Fibroblast of peridontal ligament (primary cell): ENCODE measurements around the gene ANKH.

ENCODE experiments used
- DNase-seq: peaks from one replicate; pipeline ENCODE4 v3.0.0-alpha.2; 2010; ENCODE audit errors: extremely low read depth

The ANKH gene

DNA sequence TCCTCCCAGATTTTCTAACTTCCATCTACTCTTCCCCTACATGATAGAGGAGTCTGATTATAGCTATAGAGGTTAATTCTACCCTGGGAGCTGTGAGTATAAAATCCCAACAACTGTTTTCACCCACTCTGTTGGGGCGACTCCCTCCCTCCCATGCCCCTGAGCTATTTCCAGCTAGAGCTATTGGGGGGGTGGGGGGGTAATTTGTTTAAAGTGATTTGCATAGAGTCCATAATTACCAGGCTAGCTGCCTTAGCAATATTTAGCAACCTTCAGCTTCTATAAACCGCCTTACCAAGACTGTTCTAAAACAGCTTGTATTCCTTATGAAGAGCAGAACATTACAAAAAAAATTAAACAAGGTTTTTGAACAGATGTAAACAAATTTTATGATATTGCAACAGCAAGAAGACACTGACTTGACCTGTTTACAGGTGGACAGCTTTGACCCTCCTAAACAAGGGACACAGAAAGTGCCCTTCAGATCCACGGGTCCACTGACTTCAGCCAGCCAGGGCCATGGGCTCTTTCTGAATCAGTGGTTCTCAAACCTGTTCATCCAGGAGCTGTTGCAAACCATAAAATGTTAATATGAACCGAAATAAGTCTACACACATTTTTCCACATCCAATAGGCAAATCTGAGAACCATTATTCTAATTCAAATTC lies 108.9 kb downstream of the ANKH start:
- no peak for DNase-seq

DNA sequence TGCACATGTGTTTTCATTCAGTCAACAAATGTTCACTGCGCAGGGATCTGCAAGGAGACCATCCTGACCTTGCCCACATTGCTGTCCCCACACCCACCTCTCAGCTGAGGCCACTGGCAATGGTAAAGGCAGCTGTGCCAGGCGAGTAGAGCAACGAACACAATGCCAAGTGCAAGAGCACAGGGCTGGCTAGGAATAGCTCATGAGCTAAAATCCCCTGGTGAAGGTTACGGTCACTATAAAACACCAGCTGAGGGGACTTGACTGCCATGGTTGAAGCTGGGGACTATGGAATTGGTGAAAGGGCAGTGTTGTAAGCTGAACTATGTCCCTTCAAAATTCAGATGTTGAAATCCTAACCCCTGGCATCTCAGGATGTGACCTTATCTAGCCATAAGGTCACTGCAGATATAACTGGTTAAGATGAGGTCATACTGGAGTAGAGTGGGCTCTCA lies 111.0 kb downstream of the ANKH start:
- no peak for DNase-seq

DNA sequence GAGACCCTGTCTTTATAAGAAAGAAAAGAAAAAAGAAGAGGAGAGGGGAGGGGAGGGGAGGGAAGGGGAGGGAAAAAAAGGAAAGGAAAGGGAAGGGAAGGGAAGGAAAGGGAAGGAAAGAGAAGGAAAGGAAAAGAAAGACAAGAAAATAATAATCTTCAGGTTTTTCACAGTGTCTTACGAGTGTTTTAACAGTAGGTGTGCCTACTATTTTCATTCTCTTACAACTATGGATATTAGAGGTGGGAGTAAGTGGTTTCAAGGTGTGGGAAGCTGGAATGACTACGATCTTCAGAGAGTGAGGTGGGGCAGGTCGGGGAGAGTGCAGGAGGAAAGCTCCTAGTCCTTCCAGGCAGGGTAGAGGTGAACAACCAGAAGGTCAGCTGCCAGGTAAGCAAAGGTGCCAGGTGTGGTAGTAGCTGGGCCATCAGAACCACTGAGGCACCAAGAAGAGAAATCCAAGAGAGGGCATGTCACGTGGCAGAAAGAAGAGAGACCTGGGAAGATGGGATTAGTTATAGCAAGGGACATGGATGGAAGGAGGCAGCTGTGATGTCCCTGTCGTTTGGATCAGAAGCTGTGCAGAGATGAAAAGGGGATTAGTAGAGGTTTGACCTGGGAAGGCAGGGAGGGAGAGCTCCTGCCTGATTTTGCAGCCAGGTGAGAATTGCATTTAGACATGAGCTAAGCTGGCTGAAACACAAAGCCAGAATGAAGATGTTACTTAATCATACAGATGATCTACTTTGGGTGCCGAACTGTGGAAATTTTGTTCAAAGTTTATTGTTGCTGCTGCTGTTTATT lies 111.6 kb downstream of the ANKH start:
- no peak for DNase-seq

DNA sequence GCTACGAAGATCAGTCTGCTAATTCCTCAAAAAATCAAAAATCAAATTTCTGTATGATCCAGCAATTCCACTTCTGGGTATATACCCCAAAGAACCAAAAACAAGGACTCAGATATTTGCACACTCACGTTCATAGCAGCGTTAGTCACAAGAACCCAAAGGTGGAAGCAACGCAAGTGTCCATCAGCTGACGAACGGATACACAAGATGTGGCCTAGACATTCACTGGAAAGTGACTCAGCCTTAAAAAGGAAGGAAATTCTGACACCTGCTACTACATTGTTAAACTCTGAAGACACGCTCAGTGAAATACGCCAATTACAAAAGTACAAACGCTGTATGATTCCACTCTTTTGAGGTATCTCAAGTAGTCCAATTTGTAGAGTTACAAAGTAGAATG lies 113.7 kb downstream of the ANKH start:
- DNase-seq, result no peak

DNA sequence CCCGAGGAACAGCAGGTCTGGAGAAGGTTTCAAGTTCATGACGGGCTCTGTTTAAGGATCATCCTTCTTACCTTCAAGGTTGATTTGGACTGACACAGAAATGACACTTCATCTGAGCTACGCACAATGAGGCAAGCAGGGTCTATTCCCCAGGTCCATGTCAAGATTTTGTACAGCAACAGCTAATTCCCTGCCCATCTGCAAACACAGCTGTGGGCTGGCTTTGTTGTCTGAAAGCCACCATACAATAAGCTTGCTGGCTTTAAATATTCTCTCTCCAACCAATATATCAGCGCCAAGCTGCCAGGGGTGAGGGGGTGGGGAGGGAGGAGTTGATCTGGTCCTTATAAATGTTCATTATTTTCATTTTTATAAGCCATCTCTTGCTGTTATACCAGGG lies 115.1 kb downstream of the ANKH start:
- DNase-seq, result no peak

DNA sequence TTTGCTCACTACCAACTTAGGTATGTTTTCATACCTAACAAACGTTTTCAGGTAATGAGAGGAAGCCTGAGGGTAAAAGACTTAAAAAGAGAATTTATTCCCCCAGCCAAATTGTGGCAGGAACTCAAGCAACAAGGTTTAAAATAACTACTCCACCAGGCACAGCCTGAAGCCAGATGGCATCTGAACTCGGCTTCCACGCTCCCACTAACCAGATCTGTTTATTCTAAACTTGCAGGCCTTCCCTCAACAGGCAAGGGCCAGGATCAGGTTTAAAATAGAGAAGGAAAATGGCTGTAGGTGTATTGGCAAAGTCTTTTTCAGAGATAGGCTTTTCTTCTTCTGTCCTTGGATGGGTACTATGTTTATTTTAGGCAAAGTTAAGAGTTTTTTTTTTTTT lies 117.6 kb downstream of the ANKH start:
- peak; percentile 32 for DNase-seq

DNA sequence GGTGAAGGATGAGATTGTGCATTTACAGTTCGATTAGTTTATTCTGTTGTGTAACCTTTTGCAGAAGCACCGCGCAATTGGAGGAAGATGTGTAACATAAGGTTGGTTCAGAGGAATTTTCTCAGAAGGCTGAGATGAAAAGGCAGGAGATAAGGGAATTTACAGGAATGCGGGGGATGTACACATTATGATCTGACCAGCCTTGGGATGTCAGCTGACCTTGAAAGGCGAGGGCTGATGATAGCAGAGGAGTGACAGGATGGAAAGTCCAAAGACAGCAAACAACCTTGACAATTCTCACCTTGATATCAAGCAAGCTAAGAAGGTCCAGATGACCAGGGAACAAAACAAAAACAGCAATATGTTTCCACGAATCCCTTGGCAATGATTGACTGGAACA lies 118.3 kb downstream of the ANKH start:
- no peak for DNase-seq

DNA sequence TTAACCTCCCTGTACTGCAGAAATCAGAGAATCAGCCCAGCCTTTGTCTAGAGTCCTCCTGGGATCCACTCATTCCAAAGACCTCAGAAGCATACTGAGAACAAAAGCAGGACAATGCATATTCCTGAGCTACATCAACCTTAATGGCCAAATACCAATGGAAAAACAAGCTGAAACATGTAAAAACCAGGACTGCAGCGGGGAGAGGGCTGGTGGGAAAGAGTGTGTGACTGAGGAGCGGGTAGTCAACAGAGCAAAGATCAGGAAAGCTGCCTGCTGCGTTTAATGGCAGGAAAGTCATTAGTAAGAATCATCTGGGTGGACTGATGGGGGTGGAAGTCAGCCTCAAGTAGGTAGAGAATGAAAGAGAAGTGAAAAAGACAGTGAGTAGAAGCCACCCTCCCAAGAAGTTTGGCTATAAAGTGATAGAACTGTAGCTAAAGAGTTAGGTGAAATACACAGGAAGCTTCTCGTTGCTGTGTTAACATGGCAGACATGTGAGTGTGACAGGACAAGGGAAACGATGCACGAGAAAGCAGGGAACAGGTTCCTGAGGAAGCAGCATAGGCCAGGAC lies 119.0 kb downstream of the ANKH start:
- no peak for DNase-seq

DNA sequence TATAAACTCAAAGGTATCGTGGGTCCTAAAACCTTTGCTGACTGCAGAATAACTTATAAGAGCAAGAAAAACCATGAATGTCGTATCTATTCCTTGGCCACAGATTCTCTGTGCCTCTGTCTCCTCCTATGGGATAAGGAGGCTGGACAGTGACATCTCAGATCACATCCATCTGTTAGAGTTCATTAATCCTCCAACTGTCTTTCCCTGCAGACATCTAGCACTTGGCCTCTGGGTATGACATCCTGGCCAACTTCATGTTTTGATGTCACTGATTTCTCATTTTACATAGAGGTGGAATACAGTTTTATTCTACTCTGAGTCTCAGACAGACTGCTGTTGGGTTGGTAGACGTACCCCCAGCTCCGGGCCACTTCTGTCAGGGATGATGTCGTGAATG lies 120.9 kb downstream of the ANKH start:
- no peak for DNase-seq

DNA sequence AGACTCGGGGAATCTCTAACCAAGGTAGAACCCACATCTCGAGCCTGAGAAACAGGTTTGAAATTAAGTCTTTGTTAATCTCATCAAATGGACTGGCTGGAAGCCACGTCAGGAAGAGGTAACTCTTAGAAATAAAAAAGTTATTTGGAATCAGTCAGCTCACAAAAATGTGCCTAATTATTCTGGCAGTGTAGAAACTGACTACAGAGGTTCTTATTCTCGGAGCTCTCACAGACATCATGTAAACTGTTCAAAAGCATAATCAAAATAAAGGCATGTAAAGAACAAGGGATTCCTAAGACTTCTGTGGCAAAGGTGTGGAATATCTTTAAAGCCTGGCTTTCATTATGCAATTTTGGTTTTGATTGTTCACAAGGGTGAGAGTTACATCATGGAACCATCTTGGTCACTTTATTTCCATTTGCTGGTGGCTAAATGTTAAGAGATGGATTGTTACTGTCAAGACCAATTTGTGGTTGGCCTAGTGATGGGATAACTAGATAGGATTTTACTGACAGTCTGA lies 121.9 kb downstream of the ANKH start:
- no peak for DNase-seq

DNA sequence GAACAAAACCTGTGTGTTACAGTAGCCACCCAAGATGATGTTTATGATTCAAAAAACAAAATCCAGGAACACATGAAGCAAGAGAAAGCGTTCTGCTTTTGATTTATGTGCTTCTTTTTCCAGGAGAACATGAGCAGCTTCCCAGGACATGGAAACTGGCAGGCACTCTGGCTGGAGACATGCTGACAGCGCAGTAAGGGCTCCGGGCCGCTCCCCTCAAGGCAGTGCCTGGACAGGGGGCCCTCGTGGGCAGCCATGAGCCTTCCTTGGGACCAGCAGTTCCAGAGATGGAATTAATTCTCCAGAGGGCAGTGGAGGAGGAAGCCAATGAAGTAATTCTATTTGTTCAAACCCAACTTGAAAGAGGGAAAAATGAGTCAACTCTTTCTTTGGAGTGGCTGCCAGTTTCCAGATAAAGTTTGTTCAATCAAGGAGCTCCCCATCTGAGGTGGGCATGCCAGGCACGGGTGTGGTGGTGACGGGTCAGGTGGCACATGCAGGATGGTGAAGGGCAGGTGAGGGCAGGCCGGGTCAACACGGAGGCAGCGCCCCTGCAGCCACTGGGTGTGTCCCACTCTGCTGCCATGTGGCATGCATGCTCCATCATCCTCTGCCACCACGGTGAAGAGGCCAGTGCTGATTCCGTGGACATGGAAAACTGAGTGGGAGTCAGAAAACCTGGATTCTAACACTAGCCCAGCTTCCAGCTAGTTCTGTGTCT lies 123.2 kb downstream of the ANKH start:
- DNase-seq, result no peak

DNA sequence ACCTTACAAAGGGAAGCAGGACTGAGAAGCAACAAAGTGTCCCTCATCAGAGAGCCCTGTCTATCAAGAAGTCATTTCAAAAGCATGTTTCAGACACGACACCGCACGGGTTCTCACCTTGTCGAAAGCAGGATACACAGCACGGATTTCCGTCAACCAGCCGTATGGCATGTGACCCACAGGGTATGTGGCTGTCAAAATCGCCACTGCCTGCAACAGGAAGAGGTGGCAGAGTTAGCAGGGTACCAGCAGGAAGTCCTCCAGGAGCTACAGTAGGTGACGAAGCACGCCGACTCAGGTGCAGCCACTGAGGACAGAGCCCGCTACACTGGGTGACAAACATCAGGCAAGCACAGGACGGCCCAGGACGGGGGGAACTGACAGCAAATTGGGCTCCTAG lies 125.8 kb downstream of the ANKH start:
- DNase-seq, result no peak

DNA sequence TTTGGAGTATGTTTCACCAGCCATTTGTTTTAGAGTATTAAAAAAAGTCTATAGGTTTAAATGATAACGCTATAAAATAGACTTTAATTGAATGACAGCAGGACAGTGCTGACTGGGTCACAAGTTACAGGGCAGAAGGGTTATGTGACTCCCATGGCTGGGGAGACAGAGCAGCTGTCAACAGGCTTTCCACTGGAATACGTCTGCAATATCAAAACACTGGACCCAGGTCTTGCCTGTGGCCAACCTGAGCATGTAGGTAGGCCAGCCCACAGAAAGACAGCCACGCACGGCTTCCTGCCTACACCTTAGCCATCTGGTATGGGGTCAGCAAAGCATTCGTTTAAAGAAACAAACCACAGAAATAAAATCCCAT lies 126.4 kb downstream of the ANKH start:
- no peak for DNase-seq

DNA sequence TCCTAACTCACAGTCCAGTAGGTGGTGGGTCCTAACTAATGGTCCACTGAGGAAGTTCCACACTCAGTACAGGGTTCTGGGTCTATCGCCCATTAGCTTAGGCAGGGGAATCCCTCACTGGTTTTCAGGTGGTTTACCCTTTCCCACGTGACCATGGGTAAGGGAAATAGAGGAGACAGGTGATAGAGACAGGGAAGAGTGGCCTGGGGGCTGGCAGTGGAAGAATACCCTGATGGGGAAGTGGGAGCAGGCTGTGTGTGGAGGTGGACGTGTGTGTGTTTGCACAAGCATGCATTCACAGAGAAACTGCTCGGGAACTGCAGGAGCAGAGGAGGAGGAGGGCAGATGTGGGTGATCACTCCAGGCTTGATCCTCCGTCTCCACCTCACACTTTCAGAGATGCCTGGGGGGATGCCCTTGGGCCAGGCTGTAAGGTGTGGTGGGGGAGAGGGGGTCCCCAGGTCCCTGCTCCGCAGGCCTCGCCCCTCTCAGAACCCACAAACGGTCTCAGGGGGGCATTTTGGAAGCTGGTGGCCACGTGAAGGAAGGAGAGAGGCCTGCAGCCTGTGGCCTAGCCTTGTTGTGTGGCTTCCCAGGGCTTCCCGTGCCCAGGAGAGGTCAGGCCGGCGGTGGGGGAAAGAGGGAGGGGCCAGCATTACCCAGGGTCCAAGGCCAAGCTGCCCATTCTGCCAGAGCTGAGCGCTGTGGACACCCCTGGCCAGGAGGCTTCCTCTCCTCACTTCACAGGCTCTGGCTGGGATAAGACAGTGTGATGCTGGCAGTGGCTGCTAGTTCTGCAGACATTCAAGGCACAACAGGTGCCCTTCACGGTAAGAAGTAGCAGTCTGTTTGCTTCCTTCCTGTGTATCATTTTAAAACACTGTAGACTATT lies 127.0 kb downstream of the ANKH start:
- no peak for DNase-seq

DNA sequence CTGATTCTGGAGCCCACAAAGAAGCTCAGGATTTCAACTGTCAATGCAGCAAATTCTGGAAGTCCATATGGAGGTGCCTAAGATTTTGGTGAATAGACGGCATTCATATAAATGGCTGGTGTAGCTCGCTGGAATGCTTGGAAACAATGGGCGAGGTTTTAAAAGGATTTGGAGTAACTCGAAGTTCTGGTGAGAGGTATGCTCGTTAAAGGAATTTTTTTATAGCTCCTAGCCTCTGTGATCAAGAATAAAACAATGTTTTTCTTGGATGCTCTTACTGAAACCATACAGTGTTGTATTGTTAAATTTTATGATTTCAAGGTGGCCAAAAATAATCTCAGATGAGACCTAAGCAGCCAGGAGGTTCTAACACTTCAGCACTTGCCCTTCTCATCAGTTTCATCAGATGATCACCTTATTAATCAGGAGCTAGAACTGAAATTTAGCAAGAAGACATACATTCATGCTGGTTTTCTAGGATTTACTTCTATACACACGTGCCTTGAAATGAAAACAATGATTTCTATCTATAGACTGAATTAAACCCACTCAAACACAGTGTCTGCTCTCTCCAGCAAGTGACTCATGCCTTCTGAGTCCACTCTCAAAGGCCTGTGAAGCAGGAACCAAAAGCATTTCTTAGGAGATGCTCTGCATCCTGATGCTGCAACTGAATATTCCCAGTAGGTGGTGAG lies 127.8 kb downstream of the ANKH start:
- peak; percentile 48 for DNase-seq

DNA sequence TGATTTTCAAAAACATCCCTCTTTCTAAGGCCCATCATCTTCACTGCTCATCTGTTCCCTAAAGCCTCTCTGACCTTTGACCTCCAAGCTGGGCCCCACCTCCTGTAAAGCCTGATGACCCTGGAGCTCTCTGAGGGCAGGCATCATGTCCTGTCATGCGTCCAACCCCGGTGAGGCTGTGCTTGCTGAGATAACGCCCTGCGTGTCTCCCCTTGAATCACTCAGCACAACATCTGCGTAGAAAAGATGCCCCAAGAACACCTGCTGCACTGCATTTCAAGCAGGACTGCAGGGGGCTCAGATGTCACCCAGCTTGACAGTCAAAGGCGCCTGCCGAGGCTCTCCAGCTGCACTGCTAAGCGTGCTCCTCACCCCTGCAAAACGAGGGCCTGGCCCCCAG lies 129.1 kb downstream of the ANKH start:
- DNase-seq, result no peak

DNA sequence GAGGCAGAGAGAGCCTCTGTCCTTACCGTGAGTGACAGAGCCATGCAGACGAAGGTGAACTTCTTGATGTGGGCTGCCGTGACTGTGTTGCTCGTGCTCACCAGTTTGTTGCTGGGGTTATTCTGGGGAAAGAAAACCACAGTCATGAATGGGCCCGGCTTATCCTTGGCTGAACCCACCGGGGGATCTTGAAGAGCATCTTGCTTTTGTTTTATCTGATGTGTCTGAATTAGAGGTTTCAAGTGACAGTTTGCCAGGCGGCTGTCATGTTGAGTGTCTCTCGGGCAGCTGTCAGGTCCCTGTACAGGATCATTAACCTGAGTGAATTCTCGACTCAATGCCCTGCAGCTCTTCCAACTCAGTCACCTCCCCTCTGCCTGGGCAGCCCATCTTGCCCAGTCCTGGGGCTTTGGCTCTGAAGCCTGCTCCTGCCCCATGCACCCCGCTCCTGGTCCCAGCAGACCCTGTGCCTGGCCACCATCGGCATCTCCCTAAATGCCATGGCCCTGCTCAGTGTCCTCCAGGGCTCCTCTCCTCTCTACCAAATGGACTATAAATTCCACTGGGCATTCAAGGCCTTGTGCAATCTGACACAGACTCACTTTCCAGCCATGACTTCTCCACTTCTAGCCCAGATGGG lies 129.7 kb downstream of the ANKH start:
- no peak for DNase-seq

DNA sequence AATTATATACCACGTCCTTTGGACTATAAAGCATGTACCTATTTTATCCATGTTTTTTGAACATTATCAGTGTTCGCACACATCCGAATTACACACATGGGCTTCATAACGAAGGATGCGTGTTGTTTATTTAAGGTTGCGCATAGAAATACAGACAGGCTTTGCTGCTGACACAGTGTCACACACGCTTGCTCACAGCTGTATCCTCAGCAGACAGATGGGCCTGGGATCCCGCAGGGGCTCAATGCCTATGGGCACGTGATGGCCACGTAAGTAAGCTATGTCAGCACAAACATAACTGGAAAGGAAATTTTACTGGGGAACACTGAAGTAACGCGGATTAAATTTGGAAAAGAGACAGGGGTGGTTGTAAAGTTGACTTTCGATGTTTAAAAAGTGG lies 130.4 kb downstream of the ANKH start:
- no peak for DNase-seq

DNA sequence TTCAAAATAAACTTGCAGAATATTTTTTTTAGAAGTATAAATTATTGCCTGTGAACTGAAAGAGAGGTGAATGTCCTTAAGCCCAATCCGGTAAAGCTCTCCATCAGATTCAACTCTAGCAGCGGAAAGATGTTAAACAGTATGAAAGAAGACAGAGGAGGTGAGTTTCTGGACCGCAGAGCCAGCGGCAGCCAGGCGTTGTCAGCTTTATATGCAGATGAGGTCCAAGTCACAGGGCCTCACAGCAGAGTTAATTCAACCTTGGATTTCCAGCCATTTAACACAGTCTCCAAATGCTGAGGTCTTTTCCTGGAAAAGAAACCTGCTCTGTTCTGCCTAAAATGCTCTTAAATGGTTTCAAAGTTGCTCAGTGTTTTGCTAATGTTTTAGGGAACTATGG lies 131.6 kb downstream of the ANKH start:
- DNase-seq, result no peak

DNA sequence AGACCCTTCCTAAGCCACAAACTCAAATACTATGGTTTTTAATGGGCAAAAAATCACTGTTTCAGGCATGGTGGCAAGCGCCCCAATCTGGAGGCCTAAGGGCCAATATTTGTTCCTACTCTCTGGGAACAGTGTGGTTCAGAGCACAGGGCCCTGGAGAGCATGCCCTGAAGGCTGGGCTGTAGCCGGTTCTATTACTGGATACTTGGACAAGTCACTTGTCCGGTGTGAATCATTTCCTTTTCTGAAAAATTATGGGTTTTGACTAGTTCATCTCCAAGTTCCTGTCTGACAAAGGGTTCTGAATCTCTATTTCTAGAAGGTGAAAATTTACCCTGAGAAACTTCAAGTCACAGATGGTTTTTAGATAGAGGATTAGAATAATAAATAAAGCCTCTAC lies 132.0 kb downstream of the ANKH start:
- peak; percentile 30 for DNase-seq
